Naive thymus-derived CD8-positive, alpha-beta T cell (primary cell): ENCODE results near the gene OR4F16. TPM values are rescaled to one million over a fixed set of nuclear protein-coding genes. Genes with fewer than 3 reads are reported as not detected.
"Not testable (repeated sequence)": the region's sequence is repeated elsewhere in the genome, so short reads cannot be mapped to it uniquely, and the experiment has no call there.

Source experiments
- ATAC-seq, 2 donors: fragments of 150-1000 bp; cut with Tn5 transposase in 1 of 2; sonication (Bioruptor Pico), chemical (Tn5 transposase) in 1 of 2; 1 replicate in 1 of 2; 2 replicates in 1 of 2; pipeline ENCODE4 v1.10.0; 2021; ENCODE audit warnings: mild to moderate bottlenecking in 2 of 2, moderate library complexity in 2 of 2
- POLR2A ChIA-PET: fragments of 350-600 bp; sonication (Branson Sonifier 250); formaldehyde crosslinking; loops from one replicate; lab custom pipeline; 2021; ENCODE audit warnings: antibody characterized with exemption; lab: Charles Lee
- DNase-seq, 10 donors: peaks; one replicate each; pipeline versions ENCODE4 v3.0.0 to v3.0.0-alpha.2; 2020 to 2022
- H3K27ac Mint-ChIP-seq, 10 donors: one replicate each; pipeline ENCODE4 v1.8.0; 2020 to 2022; ENCODE audit warnings: mild to moderate bottlenecking in 10 of 10, mixed read lengths in 10 of 10, moderate library complexity in 4 of 10, inconsistent platforms in 1 of 10
- H3K27me3 Mint-ChIP-seq, 5 donors: one replicate each; pipeline ENCODE4 v1.8.0; 2021 to 2022; ENCODE audit warnings: mixed read lengths in 5 of 5
- H3K36me3 Mint-ChIP-seq, 3 donors: one replicate each; pipeline ENCODE4 v1.8.0; 2020 to 2022; ENCODE audit warnings: mixed read lengths in 3 of 3, mild to moderate bottlenecking in 2 of 3, inconsistent platforms in 1 of 3
- H3K4me1 Mint-ChIP-seq, 4 donors: one replicate each; pipeline ENCODE4 v1.8.0; 2021 to 2022; ENCODE audit warnings: mixed read lengths in 4 of 4
- H3K4me3 Mint-ChIP-seq, 10 donors: one replicate each; pipeline ENCODE4 v1.8.0; 2020 to 2022; ENCODE audit warnings: mild to moderate bottlenecking in 10 of 10, mixed read lengths in 10 of 10, moderate library complexity in 6 of 10, inconsistent platforms in 1 of 10
- H3K9me3 Mint-ChIP-seq, 9 donors: one replicate each; pipeline ENCODE4 v1.8.0; 2020 to 2022; ENCODE audit warnings: mixed read lengths in 9 of 9, mild to moderate bottlenecking in 3 of 9, inconsistent platforms in 1 of 9, moderate library complexity in 1 of 9
- polyA plus RNA-seq, 3 donors: library from polyadenylated mRNA; unstranded; fragments of 300-500 nt; fragmentation: Illumina TruSeq; gene quantifications; one replicate each; pipeline ENCODE4 v1.2.3, GENCODE V29; 2021
- total RNA-seq, 8 experiments: library from RNA in 2 of 8; stranded (reverse) in 2 of 8; gene quantifications; one replicate each; pipeline ENCODE4 v1.2.3 and lab custom pipeline; 2021 to 2026

OR4F16 gene
- total RNA-seq (not detected), polyA plus RNA-seq (not detected), total RNA-seq (lab: John Stamatoyannopoulos, UW) (0 reads per million in 6 experiments)

- H3K4me3 Mint-ChIP-seq, ATAC-seq, H3K4me1 Mint-ChIP-seq, DNase-seq, H3K27ac Mint-ChIP-seq, H3K27me3 Mint-ChIP-seq, H3K36me3 Mint-ChIP-seq, POLR2A ChIA-PET, H3K9me3 Mint-ChIP-seq: not testable (repeated sequence)
Observed at GRCh38 chr1:686554-686953, at the start of gene OR4F16. Gene OR4F16, minus strand, starts transcription at chr1:686654. Its CDS starts 0 bp downstream, at chr1:686654.

DNA sequence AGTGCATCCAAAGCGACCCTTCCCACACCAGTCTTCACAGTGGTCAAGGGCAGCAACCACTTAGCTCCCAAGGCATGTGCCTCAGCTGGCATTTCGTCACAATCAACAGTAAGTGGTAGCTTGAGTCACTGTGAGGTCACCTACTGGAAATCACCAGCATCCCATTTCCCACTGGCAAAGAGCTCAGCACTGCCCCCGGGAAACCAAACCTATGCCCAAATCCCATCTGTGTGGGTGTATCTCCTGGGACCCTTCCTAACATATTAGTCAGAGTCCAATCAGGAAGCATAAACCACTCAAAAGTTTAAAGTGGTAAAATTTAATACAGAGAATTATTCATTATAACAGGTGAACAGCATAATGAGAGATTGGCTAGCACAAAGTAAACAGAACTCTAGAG lies 47.2 kb upstream of the OR4F16 start:
- H3K4me1 Mint-ChIP-seq, ATAC-seq, H3K27ac Mint-ChIP-seq, H3K9me3 Mint-ChIP-seq, POLR2A ChIA-PET, H3K4me3 Mint-ChIP-seq, H3K36me3 Mint-ChIP-seq, H3K27me3 Mint-ChIP-seq: not testable (repeated sequence)
- peak in 1 of 10 donors; percentile 10 for DNase-seq

GRCh38 chr1:727040-727439 lies 40.6 kb upstream of the OR4F16 start:
- H3K9me3 Mint-ChIP-seq, H3K4me3 Mint-ChIP-seq, DNase-seq, H3K27ac Mint-ChIP-seq, POLR2A ChIA-PET, H3K36me3 Mint-ChIP-seq, H3K27me3 Mint-ChIP-seq, ATAC-seq, H3K4me1 Mint-ChIP-seq: not testable (repeated sequence)

Other genes with a start within 250 kb of the OR4F16 start
- not detected for gene OR4F29, start 235.0 kb downstream of the OR4F16 start, total RNA-seq
- gene OR4F29, start 235.0 kb downstream of the OR4F16 start, polyA plus RNA-seq = not detected
- gene SAMD11, start 237.3 kb upstream of the OR4F16 start, total RNA-seq = not detected
- gene SAMD11, start 237.3 kb upstream of the OR4F16 start, polyA plus RNA-seq = under 1 TPM in 1 of 3 donors, not detected in 2; 0.29 TPM